Measurements from ENCODE around the gene NAAA. TPM values are rescaled to one million over a fixed set of nuclear protein-coding genes. Genes with fewer than 3 reads are reported as not detected.
"Not testable (repeated sequence)": the region's sequence is repeated elsewhere in the genome, so short reads cannot be mapped to it uniquely, and the experiment has no call there.

NAAA gene
- total RNA-seq, 4 donors from 2014 or later, result 63.5 to 153 (median 100) TPM

GRCh38 chr4:75916091-75916661, 24.6 kb downstream of the NAAA start:
- intact Hi-C loops (cut with DNase I; ENCODE audit: low total_unique reads), result no loop called here
- WGBS, 2 donors, result 12 to 26% methylated on average over 1 of the region's 1 CpG
- TF ChIP-seq CTCF (IDR thresholded peaks at IDR 0.05) (no peak), POLR2A (IDR thresholded peaks at IDR 0.05) (no peak)
- DNase-seq (ENCODE audit: low spot score in 2 of 2), result no peak
- no peak overlapping the region for H3K4me3 ChIP-seq (ENCODE audit: low read depth, poor library complexity, severe bottlenecking)

DNA sequence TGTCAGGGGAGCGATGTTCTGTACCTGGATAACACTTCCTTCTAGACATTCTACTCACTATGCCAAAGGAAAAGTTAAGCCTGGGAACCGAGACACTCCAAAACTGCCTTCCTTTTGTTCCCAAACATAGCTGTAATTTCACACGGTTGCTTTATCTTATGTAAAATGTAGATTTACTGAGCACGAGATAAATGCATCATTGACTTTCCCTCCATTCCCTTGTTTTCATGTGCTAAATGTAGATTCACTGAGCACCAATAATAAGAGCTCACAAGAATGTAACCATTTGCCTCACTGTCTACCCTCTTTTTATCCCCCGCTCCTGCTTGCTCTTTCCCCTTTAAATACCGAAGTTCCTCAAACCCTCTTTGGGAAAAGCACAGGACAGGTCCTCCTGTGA, 27.8 kb downstream of the NAAA start:
- WGBS, 2 donors, result 75% methylated on average over 6 of the region's 6 CpGs
- DNase-seq (ENCODE audit: low spot score in 2 of 2), result no peak
- TF ChIP-seq POLR2A (IDR thresholded peaks at IDR 0.05), result no peak
- no peak for TF ChIP-seq CTCF (IDR thresholded peaks at IDR 0.05)
- H3K4me3 ChIP-seq (ENCODE audit: low read depth, poor library complexity, severe bottlenecking), result no peak overlapping the region
- intact Hi-C loops (cut with DNase I; ENCODE audit: low total_unique reads), result no loop called here

DNA sequence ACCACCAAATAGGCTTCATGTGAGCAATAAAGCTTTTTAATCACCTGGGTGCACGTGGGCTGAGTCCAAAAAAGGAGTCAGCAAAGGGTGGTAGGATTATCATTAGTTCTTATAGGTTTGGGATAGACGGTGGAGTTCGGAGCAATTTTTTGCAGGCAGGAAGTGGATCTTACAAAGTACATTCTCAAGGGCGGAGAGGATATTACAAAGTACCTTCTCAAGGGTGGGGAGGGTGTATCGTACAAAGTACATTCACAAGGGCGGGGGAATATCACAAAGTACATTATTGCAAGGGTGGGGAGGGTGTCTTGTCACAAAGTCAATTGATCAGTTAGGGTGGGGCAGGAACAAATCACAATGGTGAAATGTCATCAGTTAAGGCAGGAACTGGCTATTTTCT, 30.0 kb downstream of the NAAA start:
- WGBS, 2 donors, result 90 to 92% methylated on average over 6 of the region's 6 CpGs

GRCh38 chr4:75909405-75909804, 31.4 kb downstream of the NAAA start:
- intact Hi-C loops (cut with DNase I; ENCODE audit: low total_unique reads), result no loop called here
- TF ChIP-seq CTCF (IDR thresholded peaks at IDR 0.05), result no peak
- TF ChIP-seq POLR2A (IDR thresholded peaks at IDR 0.05), result no peak
- WGBS, 2 donors, result 83 to 86% methylated on average over 5 of the region's 5 CpGs
- H3K4me3 ChIP-seq (ENCODE audit: low read depth, poor library complexity, severe bottlenecking), result no peak overlapping the region
- no peak for DNase-seq (ENCODE audit: low spot score in 2 of 2)

More for the DNA sequence above, 30.0 kb downstream of the NAAA start:
- intact Hi-C loops (cut with DNase I; ENCODE audit: low total_unique reads); H3K4me3 ChIP-seq (ENCODE audit: low read depth, poor library complexity, severe bottlenecking): not testable (repeated sequence)
- peak in 1 of 2 donors; percentile 12 for DNase-seq (ENCODE audit: low spot score in 2 of 2)

GRCh38 chr4:75908555-75908954, 32.3 kb downstream of the NAAA start:
- no peak overlapping the region for H3K4me3 ChIP-seq (ENCODE audit: low read depth, poor library complexity, severe bottlenecking)
- DNase-seq (ENCODE audit: low spot score in 2 of 2), result peak in 1 of 2 donors; percentile 15
- 8 to 31% methylated on average over 3 of the region's 3 CpGs for WGBS, 2 donors
- no peak for TF ChIP-seq POLR2A (IDR thresholded peaks at IDR 0.05)
- TF ChIP-seq CTCF (IDR thresholded peaks at IDR 0.05), result no peak
- intact Hi-C loops (cut with DNase I; ENCODE audit: low total_unique reads), result no loop called here

DNA sequence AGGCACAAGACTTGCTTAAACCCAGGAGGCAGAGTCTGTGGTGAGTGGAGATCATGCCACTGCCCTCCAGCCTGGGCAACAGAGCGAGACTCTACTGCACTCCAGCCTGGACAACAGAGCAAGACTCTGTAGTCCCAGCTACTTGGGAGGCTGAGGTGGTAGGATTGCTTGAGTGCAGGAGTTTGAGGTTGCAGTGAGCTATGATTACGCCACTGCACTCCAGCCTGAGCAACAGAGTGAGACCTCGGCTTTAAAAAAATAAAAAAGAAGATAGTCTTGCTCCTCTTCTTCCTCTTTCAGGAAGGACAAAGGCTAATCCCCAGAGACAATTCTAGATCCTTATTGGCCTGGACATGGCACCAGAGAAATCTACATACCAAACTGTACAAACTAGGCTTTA, 32.8 kb downstream of the NAAA start:
- TF ChIP-seq POLR2A (IDR thresholded peaks at IDR 0.05), result no peak
- no peak for TF ChIP-seq CTCF (IDR thresholded peaks at IDR 0.05)
- H3K4me3 ChIP-seq (ENCODE audit: low read depth, poor library complexity, severe bottlenecking), result no peak overlapping the region
- intact Hi-C loops (cut with DNase I; ENCODE audit: low total_unique reads), result no loop called here
- DNase-seq (ENCODE audit: low spot score in 2 of 2), result peak in 1 of 2 donors; percentile 29
- WGBS, 2 donors, result 85 to 90% methylated on average over 3 of the region's 3 CpGs

Data from lower leg skin (tissue), 4 donors.